ENCODE data around the gene YPEL2.
A peak's percentile ranks its signal among the peaks of the same experiment; 100 is the strongest.

The YPEL2 gene

GRCh38 chr17:59342681-59343131 lies 11.3 kb downstream of the YPEL2 start:
- FAIRE-seq (no peak), DNase-seq (ENCODE audit: insufficient read length, low spot score) (no peak)
- no peak for TF ChIP-seq CTCF (IDR thresholded peaks at IDR 0.05; ENCODE audit: insufficient read depth, missing control alignments)

- no peak for TF ChIP-seq CTCF (IDR thresholded peaks at IDR 0.05; ENCODE audit: insufficient read depth, missing control alignments)
- FAIRE-seq = peak; percentile 46
- DNase-seq (ENCODE audit: insufficient read length, low spot score) = peak; percentile 51
Observed at GRCh38 chr17:59345476-59345875, 14.0 kb downstream of the YPEL2 start.

- no peak for TF ChIP-seq CTCF (IDR thresholded peaks at IDR 0.05; ENCODE audit: insufficient read depth, missing control alignments)
- DNase-seq (ENCODE audit: insufficient read length, low spot score) (no peak), FAIRE-seq (no peak)
Observed at GRCh38 chr17:59346341-59346740, 14.9 kb downstream of the YPEL2 start.

- FAIRE-seq = no peak
- DNase-seq (ENCODE audit: insufficient read length, low spot score) = no peak
- TF ChIP-seq CTCF (IDR thresholded peaks at IDR 0.05; ENCODE audit: insufficient read depth, missing control alignments) = no peak
Observed at GRCh38 chr17:59346876-59347407, 15.5 kb downstream of the YPEL2 start.

GRCh38 chr17:59347975-59348391 lies 16.5 kb downstream of the YPEL2 start:
- no peak for TF ChIP-seq CTCF (IDR thresholded peaks at IDR 0.05; ENCODE audit: insufficient read depth, missing control alignments)
- FAIRE-seq = no peak
- no peak for DNase-seq (ENCODE audit: insufficient read length, low spot score)

- TF ChIP-seq CTCF (IDR thresholded peaks at IDR 0.05; ENCODE audit: insufficient read depth, missing control alignments) = no peak
- DNase-seq (ENCODE audit: insufficient read length, low spot score) (no peak), FAIRE-seq (no peak)
Observed at GRCh38 chr17:59349178-59349577, 17.7 kb downstream of the YPEL2 start.

GRCh38 chr17:59353106-59353854 lies 21.8 kb downstream of the YPEL2 start:
- TF ChIP-seq CTCF (IDR thresholded peaks at IDR 0.05; ENCODE audit: insufficient read depth, missing control alignments) = no peak
- DNase-seq (ENCODE audit: insufficient read length, low spot score) = no peak
- no peak for FAIRE-seq

Data from D721Med (cell line).